SU-DHL-6 (cell line): ENCODE measurements around the gene FPR2.

Experiments used
- H2AFZ ChIP-seq: fragments of 200-600 bp; sonication (generic); 2 replicates; pipeline ENCODE4 v1.6.1; 2014; ENCODE audit warnings: low read depth, mild to moderate bottlenecking, moderate library complexity, mixed read lengths, antibody characterized with exemption, low read length; ENCODE audit not compliant: severe bottlenecking
- H3F3A ChIP-seq: fragments of 200-600 bp; shearing (Covaris generic); 2 replicates; pipeline ENCODE4 v1.6.0; 2016; ENCODE audit warnings: antibody characterized with exemption, mild to moderate bottlenecking; ENCODE audit not compliant: insufficient read depth
- H3K27ac ChIP-seq: fragments of 200-600 bp; sonication (generic); 2 replicates; pipeline ENCODE4 v1.5.1; 2016; ENCODE audit warnings: low read depth, mild to moderate bottlenecking, low read length, moderate library complexity, mixed read lengths
- H3K27me3 ChIP-seq: fragments of 200-600 bp; sonication (generic), shearing (Covaris generic); 2 replicates; pipeline ENCODE4 v1.6.0; 2014; ENCODE audit warnings: mild to moderate bottlenecking, low read length
- H3K36me3 ChIP-seq: fragments of 200-600 bp; sonication (generic); 2 replicates; pipeline ENCODE4 v1.6.1; 2014; ENCODE audit warnings: mild to moderate bottlenecking, low read length, mixed read lengths
- H3K4me2 ChIP-seq: fragments of 300-600, 200-600 bp; shearing (Covaris generic), sonication (generic); 2 replicates; pipeline ENCODE4 v1.6.0; 2014; ENCODE audit warnings: low read length, low read depth, mild to moderate bottlenecking; ENCODE audit not compliant: poor library complexity, severe bottlenecking
- H3K4me3 ChIP-seq: fragments of 200-600 bp; sonication (generic); 2 replicates; pipeline ENCODE4 v1.5.1; 2014; ENCODE audit warnings: antibody characterized with exemption, low read length, mild to moderate bottlenecking, mixed read lengths; ENCODE audit not compliant: insufficient read depth, poor library complexity, severe bottlenecking
- H3K79me2 ChIP-seq: fragments of 200-600 bp; sonication (generic); 2 replicates; pipeline ENCODE4 v1.6.1; 2014; ENCODE audit warnings: mild to moderate bottlenecking, low read length, moderate library complexity; ENCODE audit not compliant: insufficient read depth
- H3K9ac ChIP-seq: fragments of 200-600 bp; sonication (generic); 2 replicates; pipeline ENCODE4 v1.7.0; 2014; ENCODE audit warnings: mild to moderate bottlenecking, low read length
- H3K9me2 ChIP-seq: fragments of 200-600 bp; sonication (generic); replicated peaks from 2 replicates; pipeline ENCODE4 v1.6.1; 2014; ENCODE audit warnings: low read length; ENCODE audit not compliant: insufficient read depth
- H3K9me3 ChIP-seq: fragments of 200-600 bp; sonication (generic); 2 replicates; pipeline ENCODE4 v1.6.1; 2014; ENCODE audit warnings: low read length, mixed read lengths; ENCODE audit not compliant: insufficient read depth
- H4K20me1 ChIP-seq: fragments of 200-600 bp; sonication (generic); 2 replicates; pipeline ENCODE4 v1.6.1; 2014; ENCODE audit warnings: low read depth, mild to moderate bottlenecking, antibody characterized with exemption, low read length, moderate library complexity, mixed read lengths
- EZH2phosphoT487 ChIP-seq: fragments of 200-600 bp; sonication (generic), shearing (Covaris generic); conservative IDR thresholded peaks from 2 replicates; pipeline ENCODE4 v1.6.1; 2018; ENCODE audit warnings: mild to moderate bottlenecking, antibody characterized with exemption, low read length, moderate library complexity, mixed read lengths
- TF ChIP-seq, protein P1 (sequence below): fragments of 200-600 bp; sonication (generic); IDR thresholded peaks from one replicate; pipeline ENCODE4 v1.5.1; 2017; ENCODE audit warnings: antibody characterized with exemption, mild to moderate bottlenecking, low read length, moderate library complexity; ENCODE audit not compliant: insufficient read depth, poor library complexity, severe bottlenecking

FPR2 gene

DNA sequence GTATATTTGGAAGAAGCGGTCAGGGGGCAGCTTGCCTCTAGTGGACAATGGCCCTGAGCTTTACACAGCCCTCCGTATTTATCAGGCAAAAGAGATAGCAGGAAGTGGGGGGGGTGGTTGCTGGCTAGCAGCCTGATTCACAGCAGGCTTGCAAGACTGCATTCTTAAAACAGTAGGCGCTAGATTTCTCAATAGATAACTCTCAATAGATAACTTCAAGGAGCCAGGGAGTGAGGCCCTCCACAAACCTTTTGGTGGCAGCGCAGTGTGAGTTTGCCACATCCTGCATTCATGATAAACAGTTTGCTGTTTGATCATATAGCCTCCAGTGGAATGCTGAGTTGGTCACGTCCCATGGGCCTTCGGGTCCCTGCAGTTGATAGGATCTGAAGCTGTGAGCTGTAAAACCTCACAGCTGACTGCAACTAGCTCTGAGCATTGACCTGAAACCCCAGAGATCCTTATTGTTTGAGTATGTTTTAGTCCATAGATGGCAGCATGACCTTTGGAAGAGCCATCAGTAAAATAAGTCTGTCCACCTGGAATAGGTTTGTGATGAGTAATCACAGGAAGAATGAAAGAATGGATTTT lies 46.2 kb downstream of the FPR2 start:
- TF ChIP-seq, protein P1, sequence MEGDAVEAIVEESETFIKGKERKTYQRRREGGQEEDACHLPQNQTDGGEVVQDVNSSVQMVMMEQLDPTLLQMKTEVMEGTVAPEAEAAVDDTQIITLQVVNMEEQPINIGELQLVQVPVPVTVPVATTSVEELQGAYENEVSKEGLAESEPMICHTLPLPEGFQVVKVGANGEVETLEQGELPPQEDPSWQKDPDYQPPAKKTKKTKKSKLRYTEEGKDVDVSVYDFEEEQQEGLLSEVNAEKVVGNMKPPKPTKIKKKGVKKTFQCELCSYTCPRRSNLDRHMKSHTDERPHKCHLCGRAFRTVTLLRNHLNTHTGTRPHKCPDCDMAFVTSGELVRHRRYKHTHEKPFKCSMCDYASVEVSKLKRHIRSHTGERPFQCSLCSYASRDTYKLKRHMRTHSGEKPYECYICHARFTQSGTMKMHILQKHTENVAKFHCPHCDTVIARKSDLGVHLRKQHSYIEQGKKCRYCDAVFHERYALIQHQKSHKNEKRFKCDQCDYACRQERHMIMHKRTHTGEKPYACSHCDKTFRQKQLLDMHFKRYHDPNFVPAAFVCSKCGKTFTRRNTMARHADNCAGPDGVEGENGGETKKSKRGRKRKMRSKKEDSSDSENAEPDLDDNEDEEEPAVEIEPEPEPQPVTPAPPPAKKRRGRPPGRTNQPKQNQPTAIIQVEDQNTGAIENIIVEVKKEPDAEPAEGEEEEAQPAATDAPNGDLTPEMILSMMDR, result no peak
- no peak for TF ChIP-seq EZH2phosphoT487
- H3K4me3 ChIP-seq, result no peak overlapping the region
- no peak overlapping the region for H2AFZ ChIP-seq

DNA sequence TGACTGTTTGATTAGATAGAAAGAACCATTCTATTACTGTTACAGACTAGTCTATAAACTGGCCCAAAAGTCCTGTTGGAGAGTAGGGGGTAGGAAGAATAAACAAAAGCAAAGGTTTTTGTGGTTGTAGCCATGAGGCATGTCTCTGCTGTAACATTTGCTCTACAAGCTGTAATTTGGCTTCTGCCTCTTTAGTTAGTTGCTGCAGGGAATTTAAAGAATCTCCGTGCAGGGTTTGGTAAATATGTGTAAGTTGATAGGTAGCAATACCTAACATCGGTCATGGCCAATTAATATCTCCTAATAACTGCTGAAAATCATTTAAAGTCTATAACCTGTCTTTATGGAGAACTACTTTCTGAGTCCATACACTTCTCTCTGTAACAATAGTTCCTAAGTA lies 46.9 kb downstream of the FPR2 start:
- Histone ChIP-seq H3K9ac (no peak overlapping the region), H3K36me3 (no peaks in the 10 kb centered on the region), H3K27ac (no peak overlapping the region), H3K9me2 (no peaks in the 10 kb centered on the region), H4K20me1 (no peaks in the 10 kb centered on the region), H3K9me3 (peaks cover 8% of the 10 kb centered on the region; the same call in 1 of the 2 replicates), H3K27me3 (no peaks in the 10 kb centered on the region), H3K4me3 (no peak overlapping the region), H2AFZ (no peak overlapping the region), H3F3A (no peaks in the 10 kb centered on the region), H3K4me2 (no peak overlapping the region), H3K79me2 (no peaks in the 10 kb centered on the region)
- TF ChIP-seq, protein P1, result no peak
- no peak for TF ChIP-seq EZH2phosphoT487

More for the DNA sequence above, 46.2 kb downstream of the FPR2 start:
- no peaks in the 10 kb centered on the region for H3K79me2 ChIP-seq
- H3K27me3 ChIP-seq, result no peaks in the 10 kb centered on the region
- no peaks in the 10 kb centered on the region for H3F3A ChIP-seq
- no peak overlapping the region for H3K9ac ChIP-seq
- H4K20me1 ChIP-seq, result no peaks in the 10 kb centered on the region
- no peaks in the 10 kb centered on the region for H3K9me2 ChIP-seq
- no peak overlapping the region for H3K27ac ChIP-seq
- H3K4me2 ChIP-seq, result no peak overlapping the region
- peaks cover 8% of the 10 kb centered on the region; the same call in 1 of the 2 replicates for H3K9me3 ChIP-seq
- H3K36me3 ChIP-seq, result no peaks in the 10 kb centered on the region

DNA sequence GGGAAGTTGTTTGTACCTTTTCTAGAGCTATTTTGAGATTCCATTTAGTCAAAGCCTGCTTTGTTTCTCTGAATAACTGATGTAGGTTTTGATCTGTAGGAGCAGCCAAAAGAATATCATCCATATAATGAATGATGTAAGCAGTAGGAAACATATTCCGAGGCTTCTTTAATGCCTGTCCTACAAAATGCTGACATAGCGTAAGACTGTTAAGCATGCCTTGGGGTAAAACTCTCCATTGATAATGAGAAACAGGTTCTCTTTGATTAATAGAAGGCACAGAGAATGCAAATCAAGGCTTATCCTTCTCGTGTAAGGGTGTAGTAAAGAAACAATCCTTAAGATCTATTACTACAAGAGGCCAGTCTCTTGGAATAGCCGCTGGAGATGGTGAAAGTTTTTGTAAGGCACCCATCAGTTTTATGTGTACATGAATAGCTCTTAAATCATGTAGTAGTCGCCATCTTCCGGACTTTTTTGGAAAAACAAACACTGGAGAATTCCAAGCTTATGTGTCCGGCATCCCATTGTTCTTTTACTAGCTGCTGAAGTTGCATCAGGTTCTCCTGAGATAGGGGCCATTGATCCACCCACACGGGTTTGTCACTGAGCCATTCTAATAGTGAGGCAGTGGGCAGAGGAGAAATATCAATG lies 47.5 kb downstream of the FPR2 start:
- TF ChIP-seq EZH2phosphoT487, result no peak
- TF ChIP-seq, protein P1, result no peak
- Histone ChIP-seq H3K79me2 (no peaks in the 10 kb centered on the region), H3K9me2 (no peaks in the 10 kb centered on the region), H4K20me1 (no peaks in the 10 kb centered on the region), H3K9me3 (peaks cover 8% of the 10 kb centered on the region; the same call in 1 of the 2 replicates), H3F3A (no peaks in the 10 kb centered on the region), H3K36me3 (no peaks in the 10 kb centered on the region), H3K4me3 (no peak overlapping the region), H3K27ac (no peak overlapping the region), H3K9ac (no peak overlapping the region), H3K27me3 (no peaks in the 10 kb centered on the region), H2AFZ (no peak overlapping the region), H3K4me2 (no peak overlapping the region)
